Measurements from ENCODE around the gene TEDC2.

GRCh38 chr16:2508722-2509400 lies 49.0 kb downstream of the TEDC2 start:
- TF ChIP-seq POLR2A (IDR thresholded peaks at IDR 0.05) (no peak), CTCF (IDR thresholded peaks at IDR 0.05) (no peak)
